RPMI7951 (cell line): ENCODE results near the gene MAPKAPK5. TPM values are rescaled to one million over a fixed set of nuclear protein-coding genes. Genes with fewer than 3 reads are reported as not detected.
"Not testable (repeated sequence)": the region's sequence is repeated elsewhere in the genome, so short reads cannot be mapped to it uniquely, and the experiment has no call there.

ENCODE experiments used
- DNase-seq: peaks from one replicate; pipeline ENCODE4 v3.0.0-alpha.2; 2012; ENCODE audit warnings: low read depth
- total RNA-seq: library from RNA; depleted of rRNA; stranded (reverse); fragments of >200 nt; shearing (Covaris generic); gene quantifications from 2 replicates; pipeline ENCODE4 v1.2.3, GENCODE V29; 2014; rRNA removed

MAPKAPK5 gene
- total RNA-seq, 1 experiment from 2014 or later, result 26.8 TPM

- DNase-seq, result no peak
Observed at GRCh38 chr12:111886662-111887545, 44.9 kb downstream of the MAPKAPK5 start.

DNA sequence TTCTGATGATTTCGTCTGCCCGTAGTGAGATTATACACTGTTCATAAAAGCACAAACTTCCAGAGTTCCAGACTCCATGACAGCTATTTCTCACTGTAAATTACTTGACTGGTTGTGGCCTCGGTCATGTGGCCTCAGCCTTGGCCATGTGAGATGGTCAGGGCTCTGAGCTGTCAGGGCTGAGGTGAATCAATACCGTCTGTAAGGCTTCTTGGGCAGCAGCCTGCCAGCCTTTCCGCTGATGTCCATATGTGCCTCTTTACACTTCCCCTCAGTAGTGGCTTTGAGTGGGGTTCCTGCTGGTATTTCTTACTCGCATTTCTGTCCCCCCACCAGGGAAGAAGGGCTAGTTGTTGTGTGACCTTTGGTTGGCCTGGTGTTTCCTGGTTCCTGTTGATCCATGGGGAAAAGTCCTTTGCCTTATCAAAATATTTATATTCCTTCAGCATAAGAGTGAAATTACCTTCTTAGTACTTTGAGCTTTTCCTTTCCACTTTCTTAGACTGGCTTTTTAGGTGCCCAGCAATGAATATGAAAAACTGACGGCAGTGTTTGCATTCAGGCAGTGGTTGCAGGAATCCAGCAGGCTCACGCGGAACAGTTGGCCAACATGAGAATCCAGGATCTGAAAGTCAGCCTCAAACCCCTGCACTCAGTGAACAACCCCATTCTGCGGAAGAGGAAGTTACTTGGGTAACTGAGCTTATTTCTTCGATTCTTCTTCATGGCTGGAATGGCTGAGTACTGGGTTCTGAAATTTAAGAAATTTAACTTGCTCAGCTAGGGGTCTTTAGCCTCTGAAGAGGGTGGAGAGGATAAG lies 46.1 kb downstream of the MAPKAPK5 start:
- no peak for DNase-seq

DNA sequence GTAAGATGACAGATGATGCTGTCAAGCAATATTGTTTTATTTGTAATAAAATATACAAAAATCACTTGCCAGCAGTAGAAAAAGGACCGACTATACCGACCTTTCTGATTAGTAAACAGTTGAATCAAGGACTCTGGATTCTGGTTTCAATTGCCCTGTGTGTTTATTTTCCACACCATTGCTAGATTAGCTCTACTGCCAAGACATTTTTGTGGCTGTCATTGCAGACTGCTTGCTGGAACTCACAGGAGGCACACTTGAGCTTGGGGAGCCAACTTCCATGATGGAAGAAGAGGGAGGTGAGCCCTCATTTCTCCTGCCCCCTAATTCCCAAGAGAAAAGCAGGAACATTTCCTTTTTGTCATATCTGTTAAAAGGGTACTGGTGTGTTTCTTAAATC lies 51.3 kb downstream of the MAPKAPK5 start:
- no peak for DNase-seq

DNA sequence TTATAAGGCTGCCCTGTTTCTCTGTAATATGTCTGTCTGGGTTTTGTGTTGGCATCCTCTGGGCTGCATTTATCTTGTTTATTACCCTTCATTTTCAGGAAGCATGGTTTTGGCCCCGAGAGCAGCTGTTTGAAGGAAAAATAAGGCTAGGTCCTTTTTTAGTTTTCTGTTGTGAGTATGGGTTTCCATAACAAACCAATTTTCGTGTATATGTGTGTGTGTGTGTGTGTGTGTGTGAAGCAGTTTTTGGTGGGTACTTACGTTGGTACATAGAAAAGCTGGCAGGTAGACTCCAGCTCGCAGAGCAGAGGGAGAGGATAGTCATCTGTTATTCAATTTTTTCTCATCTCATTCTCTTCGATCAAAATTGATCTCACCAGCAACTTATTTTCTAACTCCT lies 52.5 kb downstream of the MAPKAPK5 start:
- DNase-seq, result no peak

GRCh38 chr12:111901182-111901581 lies 59.2 kb downstream of the MAPKAPK5 start:
- DNase-seq, result no peak

- no peak for DNase-seq
Observed at GRCh38 chr12:111904446-111904975, 62.5 kb downstream of the MAPKAPK5 start.

GRCh38 chr12:111905502-111905901 lies 63.5 kb downstream of the MAPKAPK5 start:
- DNase-seq, result no peak

DNA sequence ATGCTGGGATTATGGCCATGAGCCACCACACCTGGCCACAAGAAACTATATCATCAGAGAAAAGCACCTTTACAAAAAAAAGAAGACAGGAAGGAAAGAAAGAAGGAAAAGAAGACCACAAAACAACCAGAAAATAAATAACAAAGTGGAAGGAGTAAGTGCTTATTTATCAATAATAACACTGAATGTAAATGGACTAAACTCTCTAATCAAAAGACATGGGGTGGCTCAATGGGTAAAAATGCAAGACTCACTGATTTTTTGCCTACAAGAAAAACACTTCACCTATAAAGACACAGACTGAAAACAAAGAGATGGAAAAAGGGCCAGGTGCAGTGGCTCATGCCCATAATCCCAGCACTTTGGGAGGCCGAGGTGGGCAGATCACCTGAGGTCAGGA lies 65.7 kb downstream of the MAPKAPK5 start:
- no peak for DNase-seq

DNA sequence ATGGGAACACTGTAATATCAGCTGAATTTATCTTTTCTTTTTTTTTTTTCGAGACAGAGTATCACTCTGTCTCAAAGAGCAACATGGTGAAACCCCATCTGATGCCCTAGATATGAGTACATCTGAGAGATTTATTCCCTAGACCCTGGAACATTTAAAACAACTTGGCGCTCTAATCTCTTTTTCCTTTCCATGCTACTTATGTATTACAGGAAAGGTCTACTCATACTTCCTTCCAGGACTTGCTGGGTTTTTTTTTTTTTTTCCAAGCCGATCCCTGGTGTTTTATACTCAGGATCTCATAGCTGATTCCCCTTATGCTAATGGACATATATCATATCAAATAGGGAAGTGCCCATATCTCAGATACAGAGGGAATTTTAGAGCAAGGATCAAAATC lies 83.1 kb downstream of the MAPKAPK5 start:
- DNase-seq, result no peak

- DNase-seq, result no peak
Observed at GRCh38 chr12:111926631-111927030, 84.6 kb downstream of the MAPKAPK5 start.

GRCh38 chr12:111927346-111927745 lies 85.3 kb downstream of the MAPKAPK5 start:
- DNase-seq, result no peak

DNA sequence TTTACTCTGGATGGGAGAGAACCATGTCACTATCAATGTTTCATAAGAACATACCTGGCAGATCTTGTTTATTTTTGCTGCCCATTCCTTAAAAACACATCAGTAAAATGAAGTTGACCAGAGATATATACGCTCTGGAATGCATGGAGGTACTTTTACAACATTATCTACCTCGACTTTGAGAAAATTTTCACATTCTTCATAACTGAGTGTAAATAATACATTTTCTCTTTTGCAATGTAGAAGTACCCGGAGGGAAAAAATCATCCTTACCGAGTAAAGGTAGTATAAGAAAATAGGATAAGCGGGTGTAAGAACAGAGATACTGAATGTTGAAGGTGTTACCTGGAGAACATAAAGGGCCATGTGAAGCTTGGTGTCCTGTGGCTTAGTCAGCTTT lies 90.2 kb downstream of the MAPKAPK5 start:
- DNase-seq, result no peak

DNA sequence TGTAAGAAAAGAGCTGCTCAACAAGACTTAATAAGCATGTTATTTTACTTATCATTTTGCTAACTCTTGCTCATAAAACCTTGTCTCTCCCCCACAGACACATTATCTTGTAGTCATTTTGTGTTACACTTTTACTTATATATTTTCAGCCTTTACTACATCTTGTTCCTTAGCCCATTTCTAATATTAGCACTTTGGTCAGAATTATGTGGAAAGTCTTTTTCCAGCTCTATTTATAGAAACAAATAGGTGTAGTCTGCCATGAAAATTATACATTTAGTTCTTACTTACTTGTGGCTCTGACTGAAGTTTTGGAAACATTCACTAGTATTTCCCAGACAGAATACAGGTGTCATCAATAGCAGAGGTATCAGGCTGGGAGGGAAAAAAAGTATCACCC lies 94.8 kb downstream of the MAPKAPK5 start:
- no peak for DNase-seq

DNA sequence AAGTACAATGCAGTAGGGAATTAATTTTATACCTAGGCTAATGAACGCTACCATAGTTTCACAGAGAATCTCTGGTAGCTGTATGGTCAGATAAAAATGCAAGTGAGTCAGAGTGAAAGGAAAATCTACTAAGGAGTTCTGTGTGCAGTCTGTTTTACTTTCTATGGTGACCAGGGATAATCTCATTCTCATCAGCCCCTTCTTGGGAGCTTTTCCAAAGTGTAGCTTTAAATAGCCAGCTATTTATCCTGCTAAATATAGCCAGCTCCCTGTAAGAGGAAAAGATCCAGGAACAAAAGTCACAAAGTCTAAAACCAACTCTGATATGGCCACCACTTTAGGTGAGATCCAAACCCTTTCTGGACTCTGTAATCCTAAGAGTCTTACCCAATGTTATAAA lies 95.4 kb downstream of the MAPKAPK5 start:
- DNase-seq, result peak; percentile 3

- peak; percentile 26 for DNase-seq
Observed at GRCh38 chr12:111942557-111942956, 100.5 kb downstream of the MAPKAPK5 start.

GRCh38 chr12:111943929-111944328 lies 101.9 kb downstream of the MAPKAPK5 start:
- no peak for DNase-seq

- DNase-seq, result not testable (repeated sequence)
Observed at GRCh38 chr12:111950961-111951676, 109.1 kb downstream of the MAPKAPK5 start.

Other genes starting within 250 kb of the MAPKAPK5 start
- gene ATXN2, start 242.9 kb upstream of the MAPKAPK5 start, total RNA-seq, result 5.3 and 11.2 TPM in 2 replicates
- gene BRAP, start 156.3 kb upstream of the MAPKAPK5 start, total RNA-seq, result 11.5 and 13.6 TPM in 2 replicates
- gene ACAD10, start 156.2 kb upstream of the MAPKAPK5 start, total RNA-seq, result 5.9 and 9.9 TPM in 2 replicates
- gene ALDH2, start 75.3 kb upstream of the MAPKAPK5 start, total RNA-seq, result 0.36 TPM in 1 of 2 replicates, not detected in the other
- 11.0 and 12.4 TPM in 2 replicates for gene TMEM116, start 170.9 kb downstream of the MAPKAPK5 start, total RNA-seq
- 48.1 and 78.0 TPM in 2 replicates for gene ERP29, start 171.2 kb downstream of the MAPKAPK5 start, total RNA-seq